IMR-90 (cell line): ENCODE measurements around the gene MMRN2. TPM values are rescaled to one million over a fixed set of nuclear protein-coding genes. Genes with fewer than 3 reads are reported as not detected.
"Not testable (repeated sequence)": the region's sequence is repeated elsewhere in the genome, so short reads cannot be mapped to it uniquely, and the experiment has no call there.

Source experiments
- ATAC-seq: fragments of 200-7000 bp; cut with Tn5 transposase; 2 replicates; pipeline ENCODE4 v1.9.1; 2020; ENCODE audit warnings: low read depth, mild to moderate bottlenecking, moderate library complexity
- BruUV-seq: library from RNA; stranded (reverse); fragments of 400-500 nt; replicated peaks from 2 replicates; lab custom pipeline; 2021; lab: Mats Ljungman, UMichigan
- CTCF ChIA-PET: fragments of 300-600 bp; formaldehyde crosslinking; extraction: SDS; loops from one replicate; lab custom pipeline; 2021; ENCODE audit warnings: antibody characterized with exemption; lab: Yijun Ruan, JAX
- POLR2A ChIA-PET: fragments of 300-600 bp; sonication (Branson Sonifier 250); formaldehyde crosslinking; loops from one replicate; lab custom pipeline; 2022; ENCODE audit warnings: antibody characterized with exemption; ENCODE audit not compliant: unreplicated experiment; lab: Charles Lee
- DNase-seq: peaks from one replicate; pipeline ENCODE4 v3.0.0; 2013
- H2AFZ ChIP-seq: replicated peaks from 2 replicates; pipeline ENCODE3; 2013; ENCODE audit warnings: low read length, mild to moderate bottlenecking; ENCODE audit not compliant: poor library complexity
- H2AK5ac ChIP-seq: 2 replicates; pipeline ENCODE4 v1.6.1; 2013; ENCODE audit warnings: low read depth, low read length, inconsistent platforms
- H2AK9ac ChIP-seq: replicated peaks from 2 replicates; pipeline ENCODE3; 2013; ENCODE audit warnings: mild to moderate bottlenecking, low read depth, low read length, moderate library complexity; ENCODE audit not compliant: poor library complexity
- H2BK120ac ChIP-seq: 2 replicates; pipeline ENCODE4 v1.6.1; 2013; ENCODE audit warnings: low read depth, low read length, inconsistent platforms
- H2BK15ac ChIP-seq: 3 replicates; pipeline ENCODE4 v1.6.1; 2013; ENCODE audit warnings: low read depth, low read length, inconsistent platforms
- H2BK20ac ChIP-seq: 2 replicates; pipeline ENCODE4 v1.6.1; 2013; ENCODE audit warnings: low read depth, mild to moderate bottlenecking, inconsistent platforms, low read length, moderate library complexity
- H2BK5ac ChIP-seq: 2 replicates; pipeline ENCODE4 v1.6.1; 2013; ENCODE audit warnings: mild to moderate bottlenecking, low read depth, low read length, inconsistent platforms; ENCODE audit not compliant: poor library complexity, severe bottlenecking
- H3K14ac ChIP-seq: replicated peaks from 2 replicates; pipeline ENCODE4 v1.6.1; 2013; ENCODE audit warnings: low read depth, low read length, inconsistent platforms
- H3K18ac ChIP-seq: 2 replicates; pipeline ENCODE4 v1.6.1; 2013; ENCODE audit warnings: low read depth, low read length, control low read depth
- H3K23ac ChIP-seq: 2 replicates; pipeline ENCODE4 v1.6.1; 2013; ENCODE audit warnings: low read depth, low read length, inconsistent platforms
- H3K27ac ChIP-seq: 2 replicates; pipeline ENCODE4 v1.5.1; 2013; ENCODE audit warnings: mild to moderate bottlenecking, control low read depth, low read length; ENCODE audit not compliant: insufficient read depth
- H3K27me3 ChIP-seq: 2 replicates; pipeline ENCODE4 v1.6.1; 2013; ENCODE audit warnings: low read length; ENCODE audit not compliant: control insufficient read depth, insufficient read depth
- H3K36me3 ChIP-seq: 2 replicates; pipeline ENCODE4 v1.6.1; 2013; ENCODE audit warnings: low read length, mixed read lengths; ENCODE audit not compliant: control insufficient read depth, insufficient read depth
- H3K4ac ChIP-seq: 2 replicates; pipeline ENCODE4 v1.6.1; 2013; ENCODE audit warnings: low read depth, low read length, inconsistent platforms
- H3K4me1 ChIP-seq: 2 replicates; pipeline ENCODE4 v1.6.1; 2013; ENCODE audit warnings: low read length, mixed read lengths; ENCODE audit not compliant: control insufficient read depth, insufficient read depth
- H3K4me2 ChIP-seq: 2 replicates; pipeline ENCODE4 v1.6.1; 2013; ENCODE audit warnings: low read depth, mild to moderate bottlenecking, control low read depth, low read length, moderate library complexity
- H3K4me3 ChIP-seq: 2 replicates; pipeline ENCODE4 v1.5.1; 2013; ENCODE audit warnings: low read depth, mild to moderate bottlenecking, control low read depth, low read length, moderate library complexity; ENCODE audit not compliant: insufficient read depth
- H3K56ac ChIP-seq: 2 replicates; pipeline ENCODE4 v1.6.1; 2013; ENCODE audit warnings: low read length, inconsistent platforms; ENCODE audit not compliant: insufficient read depth; ENCODE audit errors: extremely low read depth
- H3K79me1 ChIP-seq, 2 experiments: 2 replicates each; pipeline ENCODE4 v1.6.1; 2013; ENCODE audit warnings: low read length in 2 of 2, inconsistent platforms in 1 of 2, low read depth in 1 of 2
- H3K9ac ChIP-seq: 2 replicates; pipeline ENCODE4 v1.6.1; 2013; ENCODE audit warnings: low read depth, low read length, control low read depth
- H3K9me1 ChIP-seq: 2 replicates; pipeline ENCODE4 v1.6.1; 2013; ENCODE audit warnings: low read length, inconsistent platforms; ENCODE audit not compliant: insufficient read depth
- H3K9me3 ChIP-seq: 2 replicates; pipeline ENCODE4 v1.6.1; 2013; ENCODE audit warnings: low read length; ENCODE audit not compliant: control insufficient read depth, insufficient read depth
- H4K20me1 ChIP-seq: 2 replicates; pipeline ENCODE4 v1.6.1; 2013; ENCODE audit warnings: low read length, inconsistent platforms; ENCODE audit not compliant: insufficient read depth
- H4K5ac ChIP-seq: 2 replicates; pipeline ENCODE4 v1.6.1; 2013; ENCODE audit warnings: mild to moderate bottlenecking, low read depth, low read length, control low read depth
- H4K8ac ChIP-seq, 2 experiments: 2 replicates each; pipeline ENCODE4 v1.6.1; 2013; ENCODE audit warnings: low read depth in 2 of 2, low read length in 2 of 2, control low read depth in 1 of 2, inconsistent platforms in 1 of 2
- H4K91ac ChIP-seq: 2 replicates; pipeline ENCODE4 v1.6.1; 2013; ENCODE audit warnings: low read depth, low read length, inconsistent platforms; ENCODE audit not compliant: insufficient read depth
- BHLHE40 ChIP-seq: fragments of 150-350 bp; IDR thresholded peaks from 2 replicates; pipeline ENCODE4 v1.6.1; 2016; ENCODE audit warnings: mild to moderate bottlenecking, low read depth, low read length
- WGBS, 2 experiments: methylation state at CpG; one replicate each; pipeline versions ENCODE4 v1.1.5 to v1.1.7; 2013; ENCODE audit warnings: missing lambda C conversion rate in 2 of 2; ENCODE audit not compliant: insufficient read length in 1 of 2; ENCODE audit errors: extremely low coverage in 2 of 2; 5-methylcytosine and 5-hydroxymethylcytosine counted together
- dilution Hi-C: fragments of 300-500 bp; cut with HindIII; formaldehyde crosslinking; loops from one replicate; pipeline ENCODE4 v1.14.3; 2018; ENCODE audit warnings: low sequenced_read_pairs; ENCODE audit not compliant: unreplicated experiment
- in situ Hi-C: fragments of 300-500 bp; cut with MboI; formaldehyde crosslinking; loops from 3 replicates; pipeline ENCODE4 v1.14.3; 2019; ENCODE audit warnings: low sequenced_read_pairs, inconsistent platforms, mixed read lengths
- intact Hi-C: fragments of 100-400 bp; cut with micrococcal nuclease; formaldehyde crosslinking; loops from 2 replicates; pipeline ENCODE4 v1.10.0; 2022
- polyA plus RNA-seq, 3 experiments: library from polyadenylated mRNA; depleted of rRNA; stranded (reverse); fragments of >200 nt; gene quantifications; 2 replicates each; pipeline ENCODE4 v1.2.3, GENCODE V29; 2012; ENCODE audit warnings: low replicate concordance in 1 of 3
- total RNA-seq: library from RNA; depleted of rRNA; stranded (reverse); fragments of >200 nt; gene quantifications from 2 replicates; pipeline ENCODE4 v1.2.3, GENCODE V29; 2012

Gene MMRN2
- total and polyA plus RNA-seq, 2 of the 4 experiments (the other 2 are of a cell fraction): 1.6 to 1.8 TPM

GRCh38 chr10:86978457-86978856, 21.0 kb upstream of the MMRN2 start:
- CTCF ChIA-PET: interaction anchor here (1.4 kb wide), 1 partner anchor 12 kb away, joined by 3 read pairs; no protein-coding TSS in a partner anchor
- not testable (repeated sequence) for H3K27ac ChIP-seq, ATAC-seq

More at GRCh38 chr10:86978457-86978856, 21.0 kb upstream of the MMRN2 start:
- H2BK120ac ChIP-seq, H4K5ac ChIP-seq, H4K8ac ChIP-seq, H2AK9ac ChIP-seq, H3K18ac ChIP-seq, in situ Hi-C loops, H2AFZ ChIP-seq, H3K14ac ChIP-seq, H2AK5ac ChIP-seq, H3K4me3 ChIP-seq, H3K9me1 ChIP-seq, intact Hi-C loops, H3K9ac ChIP-seq, H3K79me1 ChIP-seq, POLR2A ChIA-PET, H4K91ac ChIP-seq, BruUV-seq, H2BK20ac ChIP-seq, H3K36me3 ChIP-seq, H3K4me2 ChIP-seq, H3K27me3 ChIP-seq, H2BK5ac ChIP-seq, H3K4ac ChIP-seq, H3K4me1 ChIP-seq, H2BK15ac ChIP-seq, H3K23ac ChIP-seq, H4K20me1 ChIP-seq, H3K56ac ChIP-seq, H3K9me3 ChIP-seq, dilution Hi-C loops: not testable (repeated sequence)
- DNase-seq: peak; percentile 27
- TF ChIP-seq BHLHE40: peak; percentile 62; the same call in 1 of the 2 replicates
- no CpG with 5 or more reads among the region's 3 CpGs for WGBS, 2 experiments
